ENCODE data around the gene MAP9.
A peak's percentile ranks its signal among the peaks of the same experiment; 100 is the strongest.

- peak; percentile 65 for TF ChIP-seq CTCF (IDR thresholded peaks at IDR 0.05; ENCODE audit: insufficient read depth, low read length, poor library complexity, severe bottlenecking)
- no peak for TF ChIP-seq EZH2phosphoT487 (conservative IDR thresholded peaks at IDR 0.05; ENCODE audit: low read length)
Measured at GRCh38 chr4:155353923-155354540, 22.7 kb downstream of the MAP9 start.
